HCT116 (cell line): ENCODE results near the gene ELAVL1. TPM values are rescaled to one million over a fixed set of nuclear protein-coding genes. Genes with fewer than 3 reads are reported as not detected.

Source experiments
- ATAC-seq: fragments of 200-7000 bp; cut with Tn5 transposase; 2 replicates; pipeline ENCODE4 v1.9.1; 2020; ENCODE audit warnings: mild to moderate bottlenecking, moderate library complexity
- BruUV-seq: library from RNA; stranded (reverse); fragments of 400-500 nt; replicated peaks from 2 replicates; lab custom pipeline; 2021; lab: Mats Ljungman, UMichigan
- CTCF ChIA-PET: fragments of 300-600 bp; sonication (Branson Sonifier 250); formaldehyde crosslinking; loops from one replicate; lab custom pipeline; 2021; ENCODE audit warnings: antibody characterized with exemption; lab: Charles Lee
- POLR2A ChIA-PET: fragments of 300-600, 350-600 bp; sonication (Branson Sonifier 250); formaldehyde crosslinking; loops from one replicate; lab custom pipeline; 2021; ENCODE audit warnings: antibody characterized with exemption; lab: Charles Lee
- RAD21 ChIA-PET, 2 experiments: fragments of 300-600 bp; sonication (Branson Sonifier 250); formaldehyde crosslinking; loops; one replicate each; lab custom pipeline; 2023; ENCODE audit warnings: low total read pairs in 2 of 2; ENCODE audit not compliant: uncharacterized antibody in 2 of 2, unreplicated experiment in 2 of 2, low non-redundant PET in 1 of 2; lab: Charles Lee
- DNase-seq: peaks from one replicate; pipeline ENCODE4 v3.0.0-alpha.2; 2010; ENCODE audit warnings: low read depth, low spot score
- H2AFZ ChIP-seq: fragments of 200-600 bp; shearing (Covaris generic), sonication (generic); 2 replicates; pipeline ENCODE4 v1.6.1; 2017; ENCODE audit warnings: low read depth, mixed run types, mixed read lengths, antibody characterized with exemption, low read length; ENCODE audit not compliant: poor library complexity, severe bottlenecking
- H3K27ac ChIP-seq: 2 replicates; pipeline ENCODE4 v1.5.1; 2012; ENCODE audit warnings: low read depth, low read length
- H3K27me3 ChIP-seq: fragments of 200-600 bp; sonication (generic); 2 replicates; pipeline ENCODE4 v1.6.1; 2016; ENCODE audit warnings: mixed run types, low read length, mixed read lengths; ENCODE audit not compliant: insufficient read depth
- H3K36me3 ChIP-seq, 2 experiments: fragments of 200-500 bp in 1 of 2; fragments of 200-600 bp in 1 of 2; sonication (Bioruptor generic) in 1 of 2; sonication (generic) in 1 of 2; 2 replicates each; pipeline versions ENCODE4 v1.5.1 to v1.6.1; 2014 to 2016; ENCODE audit warnings: low read length in 2 of 2, inconsistent platforms in 1 of 2, mixed read lengths in 1 of 2, mixed run types in 1 of 2; ENCODE audit not compliant: insufficient read depth in 2 of 2, control insufficient read depth in 1 of 2
- H3K4me1 ChIP-seq, 2 experiments: fragments of 200-600 bp in 1 of 2; sonication (generic) in 1 of 2; 2 replicates each; pipeline versions ENCODE4 v1.5.1 to v1.6.1; 2012 to 2017; ENCODE audit warnings: low read length in 2 of 2, inconsistent platforms in 1 of 2, mild to moderate bottlenecking in 1 of 2, mixed read lengths in 1 of 2, mixed run types in 1 of 2, moderate library complexity in 1 of 2; ENCODE audit not compliant: insufficient read depth in 2 of 2, control insufficient read depth in 1 of 2
- H3K4me2 ChIP-seq: fragments of 200-600 bp; sonication (generic); 2 replicates; pipeline ENCODE4 v1.6.1; 2017; ENCODE audit warnings: mixed run types, low read length, mixed read lengths
- H3K4me3 ChIP-seq, 2 experiments: fragments of 200-600 bp in 1 of 2; sonication (generic) in 1 of 2; replicated peaks in 1 of 2; 2 replicates each; pipeline ENCODE4 v1.5.1; 2011 to 2016; ENCODE audit warnings: low read length in 2 of 2, control low read depth in 1 of 2, low read depth in 1 of 2, mild to moderate bottlenecking in 1 of 2, mixed read lengths in 1 of 2, mixed run types in 1 of 2
- H3K79me2 ChIP-seq: fragments of 200-600 bp; sonication (generic); 2 replicates; pipeline ENCODE4 v1.6.1; 2017; ENCODE audit warnings: mild to moderate bottlenecking, mixed run types, low read length, moderate library complexity, mixed read lengths; ENCODE audit not compliant: insufficient read depth
- H3K9ac ChIP-seq: fragments of 200-600 bp; sonication (generic); 2 replicates; pipeline ENCODE4 v1.6.1; 2016; ENCODE audit warnings: low read length, mixed read lengths
- H3K9me2 ChIP-seq: fragments of 200-600 bp; sonication (generic), shearing (Covaris generic); 2 replicates; pipeline ENCODE4 v1.6.1; 2017; ENCODE audit warnings: mixed run types, mild to moderate bottlenecking, moderate library complexity; ENCODE audit not compliant: insufficient read depth
- H3K9me3 ChIP-seq, 2 experiments: fragments of 200-500 bp in 1 of 2; fragments of 200-600 bp in 1 of 2; sonication (Bioruptor generic) in 1 of 2; sonication (generic) in 1 of 2; 2 replicates each; pipeline ENCODE4 v1.6.1; 2014 to 2017; ENCODE audit warnings: low read length in 2 of 2, mixed read lengths in 2 of 2, inconsistent platforms in 1 of 2, low read depth in 1 of 2, mild to moderate bottlenecking in 1 of 2, mixed run types in 1 of 2, moderate library complexity in 1 of 2; ENCODE audit not compliant: control insufficient read depth in 1 of 2, insufficient read depth in 1 of 2
- H4K20me1 ChIP-seq: fragments of 200-600 bp; sonication (generic), shearing (Covaris generic); 2 replicates; pipeline ENCODE4 v1.6.1; 2017; ENCODE audit warnings: mixed run types, mild to moderate bottlenecking, moderate library complexity; ENCODE audit not compliant: insufficient read depth
- CBX3 ChIP-seq: IDR thresholded peaks from 2 replicates; pipeline ENCODE4 v1.6.1; 2012; ENCODE audit warnings: low read depth
- CEBPB ChIP-seq: IDR thresholded peaks from 2 replicates; pipeline ENCODE4 v1.6.1; 2012; ENCODE audit warnings: low read depth
- ELF1 ChIP-seq: IDR thresholded peaks from 2 replicates; pipeline ENCODE4 v1.6.1; 2012; ENCODE audit warnings: low read depth, borderline replicate concordance
- EZH2 ChIP-seq: fragments of 200-600 bp; sonication (generic); IDR thresholded peaks from 2 replicates; pipeline ENCODE4 v1.6.1; 2017; ENCODE audit warnings: antibody characterized with exemption, mixed run types
- JUND ChIP-seq: IDR thresholded peaks from 2 replicates; pipeline ENCODE4 v1.6.1; 2012
- MAX ChIP-seq: IDR thresholded peaks from 2 replicates; pipeline ENCODE4 v1.6.1; 2012
- POLR2A ChIP-seq: IDR thresholded peaks from 2 replicates; pipeline ENCODE4 v1.7.0; 2011; ENCODE audit warnings: borderline replicate concordance; ENCODE audit not compliant: insufficient read depth, insufficient read length; ENCODE audit errors: extremely low read depth
- RAD21 ChIP-seq: IDR thresholded peaks from 2 replicates; pipeline ENCODE4 v1.6.1; 2012; ENCODE audit warnings: low read depth, mild to moderate bottlenecking
- SP1 ChIP-seq: IDR thresholded peaks from 2 replicates; pipeline ENCODE4 v1.6.1; 2012; ENCODE audit warnings: low read depth
- TCF7L2 ChIP-seq: IDR thresholded peaks from 2 replicates; pipeline ENCODE4 v1.7.0; 2011; ENCODE audit warnings: borderline replicate concordance, inconsistent platforms; ENCODE audit not compliant: insufficient read depth, insufficient read length; ENCODE audit errors: extremely low read depth
- YY1 ChIP-seq: IDR thresholded peaks from 2 replicates; pipeline ENCODE4 v1.6.1; 2011; ENCODE audit warnings: low read length, low read depth, moderate library complexity, mild to moderate bottlenecking; ENCODE audit not compliant: insufficient replicate concordance; ENCODE audit errors: extremely low read depth
- ZBTB33 ChIP-seq: IDR thresholded peaks from 2 replicates; pipeline ENCODE4 v1.6.1; 2011; ENCODE audit warnings: mild to moderate bottlenecking, low read length, moderate library complexity; ENCODE audit not compliant: insufficient replicate concordance; ENCODE audit errors: extremely low read depth
- ZFX ChIP-seq: fragments of 450-650 bp; IDR thresholded peaks from 2 replicates; pipeline ENCODE4 v1.6.1; 2017
- ZNF274 ChIP-seq: fragments of 200-500 bp; sonication (Bioruptor generic); IDR thresholded peaks from 2 replicates; pipeline ENCODE4 v1.6.1; 2014; ENCODE audit warnings: mild to moderate bottlenecking, low read depth, low read length, inconsistent platforms
- intact Hi-C: fragments of 100-400 bp; cut with micrococcal nuclease; formaldehyde crosslinking; loops from 2 replicates; pipeline ENCODE4 v1.10.0; 2022
- total RNA-seq: library from RNA; stranded (reverse); gene quantifications from one replicate; pipeline ENCODE4 v1.2.1, GENCODE V29; 2021; ENCODE audit not compliant: unreplicated experiment
- TF ChIP-seq, protein P1 (sequence below): IDR thresholded peaks from 2 replicates; pipeline ENCODE4 v1.6.1; 2012; ENCODE audit warnings: low read depth
- TF ChIP-seq, protein P2 (sequence below), 3 experiments: fragments of 200-600 bp in 1 of 3; sonication (generic) in 1 of 3; IDR thresholded peaks in 2 of 3; conservative IDR thresholded peaks in 1 of 3; 2 replicates each; pipeline ENCODE4 v1.5.1; 2012 to 2017; ENCODE audit warnings: low read depth in 2 of 3, low read length in 2 of 3, antibody characterized with exemption in 1 of 3, borderline replicate concordance in 1 of 3, control low read depth in 1 of 3, mild to moderate bottlenecking in 1 of 3, mixed read lengths in 1 of 3, mixed run types in 1 of 3, moderate library complexity in 1 of 3; ENCODE audit not compliant: insufficient read depth in 1 of 3

ELAVL1 gene
- total RNA-seq, 1 experiment from 2014 or later = 134 TPM

DNA sequence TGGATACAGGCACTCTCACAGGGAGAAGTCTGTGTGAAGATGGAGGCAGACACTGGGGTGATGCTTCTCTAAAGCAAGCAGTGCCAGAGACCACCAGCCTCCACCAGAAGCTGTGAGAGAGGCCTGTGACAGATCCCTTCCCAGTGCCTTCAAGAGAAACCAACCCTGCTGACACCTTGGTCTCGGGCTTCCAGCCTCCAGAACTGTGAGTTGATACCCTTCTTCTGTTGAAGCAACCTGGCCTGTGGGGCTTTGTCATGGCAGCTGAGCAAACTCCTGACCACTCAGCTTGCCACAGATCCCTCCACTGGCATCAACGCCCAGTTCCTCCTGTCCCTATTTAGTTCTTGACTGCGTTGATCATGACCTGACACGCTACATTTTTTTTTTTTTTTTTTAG, 29.0 kb downstream of the ELAVL1 start:
- H4K20me1 ChIP-seq = no peaks in the 10 kb centered on the region
- H3K4me3 ChIP-seq = no peak overlapping the region
- ChIA-PET POLR2A (no interaction called here), RAD21 (no interaction called here)
- peaks cover 47% of the 10 kb centered on the region; the same call in 1 of the 2 replicates for H3K79me2 ChIP-seq
- peaks cover 34 to 37% of the 10 kb centered on the region in 2 experiments; a peak in 3 of 4 replicates for H3K36me3 ChIP-seq
- ATAC-seq = no peak
- H3K9me2 ChIP-seq = no peaks in the 10 kb centered on the region
- no peaks in the 10 kb centered on the region for H3K27me3 ChIP-seq
- no peak overlapping the region for H3K27ac ChIP-seq
- H2AFZ ChIP-seq = no peak overlapping the region
- no peak overlapping the region for H3K4me2 ChIP-seq
- TSS peak; percentile 5 for BruUV-seq
- TF ChIP-seq POLR2A = no peak
- TF ChIP-seq MAX = no peak
- no peak for TF ChIP-seq RAD21
- no peak for TF ChIP-seq CEBPB
- no peak for TF ChIP-seq EZH2
- TF ChIP-seq ZNF274 = no peak
- TF ChIP-seq ELF1 = no peak
- no peak for TF ChIP-seq JUND
- TF ChIP-seq TCF7L2 = no peak
- no peak for TF ChIP-seq SP1
- TF ChIP-seq CBX3 = no peak
- TF ChIP-seq, protein P1, sequence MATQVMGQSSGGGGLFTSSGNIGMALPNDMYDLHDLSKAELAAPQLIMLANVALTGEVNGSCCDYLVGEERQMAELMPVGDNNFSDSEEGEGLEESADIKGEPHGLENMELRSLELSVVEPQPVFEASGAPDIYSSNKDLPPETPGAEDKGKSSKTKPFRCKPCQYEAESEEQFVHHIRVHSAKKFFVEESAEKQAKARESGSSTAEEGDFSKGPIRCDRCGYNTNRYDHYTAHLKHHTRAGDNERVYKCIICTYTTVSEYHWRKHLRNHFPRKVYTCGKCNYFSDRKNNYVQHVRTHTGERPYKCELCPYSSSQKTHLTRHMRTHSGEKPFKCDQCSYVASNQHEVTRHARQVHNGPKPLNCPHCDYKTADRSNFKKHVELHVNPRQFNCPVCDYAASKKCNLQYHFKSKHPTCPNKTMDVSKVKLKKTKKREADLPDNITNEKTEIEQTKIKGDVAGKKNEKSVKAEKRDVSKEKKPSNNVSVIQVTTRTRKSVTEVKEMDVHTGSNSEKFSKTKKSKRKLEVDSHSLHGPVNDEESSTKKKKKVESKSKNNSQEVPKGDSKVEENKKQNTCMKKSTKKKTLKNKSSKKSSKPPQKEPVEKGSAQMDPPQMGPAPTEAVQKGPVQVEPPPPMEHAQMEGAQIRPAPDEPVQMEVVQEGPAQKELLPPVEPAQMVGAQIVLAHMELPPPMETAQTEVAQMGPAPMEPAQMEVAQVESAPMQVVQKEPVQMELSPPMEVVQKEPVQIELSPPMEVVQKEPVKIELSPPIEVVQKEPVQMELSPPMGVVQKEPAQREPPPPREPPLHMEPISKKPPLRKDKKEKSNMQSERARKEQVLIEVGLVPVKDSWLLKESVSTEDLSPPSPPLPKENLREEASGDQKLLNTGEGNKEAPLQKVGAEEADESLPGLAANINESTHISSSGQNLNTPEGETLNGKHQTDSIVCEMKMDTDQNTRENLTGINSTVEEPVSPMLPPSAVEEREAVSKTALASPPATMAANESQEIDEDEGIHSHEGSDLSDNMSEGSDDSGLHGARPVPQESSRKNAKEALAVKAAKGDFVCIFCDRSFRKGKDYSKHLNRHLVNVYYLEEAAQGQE = no peak
- TF ChIP-seq ZBTB33 = no peak
- no peak for TF ChIP-seq YY1
- TF ChIP-seq ZFX = no peak
- TF ChIP-seq, protein P2, sequence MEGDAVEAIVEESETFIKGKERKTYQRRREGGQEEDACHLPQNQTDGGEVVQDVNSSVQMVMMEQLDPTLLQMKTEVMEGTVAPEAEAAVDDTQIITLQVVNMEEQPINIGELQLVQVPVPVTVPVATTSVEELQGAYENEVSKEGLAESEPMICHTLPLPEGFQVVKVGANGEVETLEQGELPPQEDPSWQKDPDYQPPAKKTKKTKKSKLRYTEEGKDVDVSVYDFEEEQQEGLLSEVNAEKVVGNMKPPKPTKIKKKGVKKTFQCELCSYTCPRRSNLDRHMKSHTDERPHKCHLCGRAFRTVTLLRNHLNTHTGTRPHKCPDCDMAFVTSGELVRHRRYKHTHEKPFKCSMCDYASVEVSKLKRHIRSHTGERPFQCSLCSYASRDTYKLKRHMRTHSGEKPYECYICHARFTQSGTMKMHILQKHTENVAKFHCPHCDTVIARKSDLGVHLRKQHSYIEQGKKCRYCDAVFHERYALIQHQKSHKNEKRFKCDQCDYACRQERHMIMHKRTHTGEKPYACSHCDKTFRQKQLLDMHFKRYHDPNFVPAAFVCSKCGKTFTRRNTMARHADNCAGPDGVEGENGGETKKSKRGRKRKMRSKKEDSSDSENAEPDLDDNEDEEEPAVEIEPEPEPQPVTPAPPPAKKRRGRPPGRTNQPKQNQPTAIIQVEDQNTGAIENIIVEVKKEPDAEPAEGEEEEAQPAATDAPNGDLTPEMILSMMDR (IDR thresholded peaks at IDR 0.05 in 2 of 3, conservative IDR thresholded peaks at IDR 0.05 in 1 of 3; ENCODE audit: borderline replicate concordance in 1 of 3, insufficient read depth in 1 of 3, low read depth in 2 of 3, low read length in 2 of 3) = no peak
- TF ChIP-seq, all 23 proteins: peak for 0
- no peak for DNase-seq
- intact Hi-C loops = no loop called here
- H3K4me1 ChIP-seq = no peaks in the 10 kb centered on the region
- H3K9me3 ChIP-seq = no peaks in the 10 kb centered on the region
- no peak overlapping the region for H3K9ac ChIP-seq
- CTCF ChIA-PET = no interaction called here
